ENCODE results near the gene PAK4. TPM values are rescaled to one million over a fixed set of nuclear protein-coding genes. Genes with fewer than 3 reads are reported as not detected.

Gene PAK4
- total RNA-seq, 1 donor from 2014 or later: 7.6 TPM

DNA sequence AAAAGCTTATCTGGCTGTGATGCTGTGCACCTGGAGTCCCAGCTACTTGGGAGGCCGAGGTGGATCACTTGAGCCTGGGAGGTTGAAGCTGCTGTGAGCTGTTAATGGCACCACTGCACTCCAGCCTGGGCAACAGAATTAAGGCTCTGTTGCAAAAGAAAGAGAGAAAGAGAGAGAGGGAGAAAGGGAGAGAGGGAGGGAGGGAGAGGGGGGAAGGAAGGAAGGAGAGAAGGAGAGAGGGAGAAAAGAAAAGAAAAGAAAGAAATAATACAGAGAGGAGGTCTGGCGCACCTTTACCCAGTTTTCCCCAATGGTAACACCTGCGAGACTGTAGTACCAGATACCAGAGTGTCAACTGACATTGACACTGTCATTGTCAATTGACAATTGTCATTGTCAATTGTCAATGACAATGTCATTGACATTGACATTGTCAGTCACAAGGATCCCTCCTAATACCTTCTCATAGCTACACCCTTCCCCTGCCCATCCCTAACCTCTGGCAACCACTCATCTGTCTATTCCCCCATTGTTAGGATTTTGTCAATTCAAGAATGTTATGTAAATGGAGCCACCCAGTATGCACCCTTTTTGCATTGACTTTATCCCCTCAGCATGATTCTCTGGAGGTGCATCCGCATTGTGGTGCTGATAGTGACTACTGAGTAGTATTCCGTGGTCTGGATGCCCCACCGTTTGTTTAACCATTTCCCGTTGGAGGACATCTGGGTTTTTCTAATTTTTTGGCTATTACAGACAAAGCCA is 21.3 kb downstream of the PAK4 start:
- DNase-seq (ENCODE audit: low read depth, low spot score): no peak

DNA sequence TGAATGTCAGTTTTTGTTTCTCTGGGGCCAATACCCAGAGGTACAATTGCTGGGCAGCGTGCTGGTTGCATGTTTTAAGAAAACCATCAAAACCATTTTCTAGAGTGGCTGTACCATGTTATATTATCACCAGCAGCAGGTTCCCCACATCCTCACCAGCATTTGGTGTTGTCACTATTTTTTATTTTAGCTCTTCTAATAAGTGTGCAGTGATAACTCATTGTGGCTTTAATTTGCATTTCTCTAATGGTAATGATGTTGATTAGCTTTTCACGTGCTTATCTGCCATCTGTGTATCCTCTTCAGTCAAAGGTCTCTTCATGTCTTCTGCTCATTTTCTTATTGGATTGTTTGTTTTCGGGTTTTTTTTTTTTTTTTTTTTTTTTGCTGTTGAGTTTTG is 21.9 kb downstream of the PAK4 start:
- DNase-seq (ENCODE audit: low read depth, low spot score): no peak

DNA sequence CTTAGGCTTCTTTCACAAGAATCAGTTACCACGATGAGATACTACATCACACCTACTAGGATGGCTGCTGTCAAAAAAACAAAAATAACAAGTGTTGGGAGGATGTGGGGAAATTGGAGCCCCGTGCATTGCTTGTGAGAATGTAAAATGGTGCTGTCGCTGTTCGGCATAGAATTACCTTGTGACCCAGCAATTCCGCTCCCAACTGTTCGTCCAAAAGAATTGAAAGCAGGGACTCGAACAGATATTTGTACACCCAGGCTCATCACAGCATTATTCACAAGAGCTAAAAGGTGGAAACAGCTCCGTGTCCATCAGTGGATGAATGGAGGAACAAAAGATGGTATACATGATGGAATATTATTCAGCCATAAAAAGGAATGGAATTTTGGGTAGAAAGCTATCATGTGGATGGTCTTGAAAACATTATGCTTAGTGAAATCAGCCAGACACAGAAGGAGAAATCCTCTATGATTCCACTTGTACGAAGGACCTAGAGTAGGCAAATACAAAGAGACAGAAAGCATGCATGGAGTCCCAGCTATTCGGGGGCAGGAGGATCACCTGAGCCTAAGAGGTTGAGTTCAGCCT is 23.4 kb downstream of the PAK4 start:
- no peak for DNase-seq (ENCODE audit: low read depth, low spot score)

DNA sequence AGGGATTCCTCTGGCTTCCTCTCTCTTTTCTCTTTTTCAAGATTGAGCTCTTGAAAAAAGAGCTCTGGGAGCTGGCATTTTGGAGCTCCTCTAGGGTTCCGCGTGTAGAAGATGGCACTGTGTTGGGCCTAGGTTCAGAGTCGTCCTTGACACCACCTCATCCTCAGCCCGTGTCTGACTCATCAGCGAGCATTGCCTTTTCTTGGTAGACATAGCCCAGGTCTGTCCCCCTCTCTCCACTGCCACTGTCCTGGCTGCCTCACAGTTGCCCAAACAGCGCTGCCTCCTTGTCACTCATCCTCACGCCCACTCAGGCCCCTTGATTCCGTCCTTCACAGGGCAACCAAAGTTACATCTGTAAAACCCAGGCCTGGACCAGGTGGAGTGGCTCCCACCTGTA is 24.6 kb downstream of the PAK4 start:
- DNase-seq (ENCODE audit: low read depth, low spot score): no peak

DNA sequence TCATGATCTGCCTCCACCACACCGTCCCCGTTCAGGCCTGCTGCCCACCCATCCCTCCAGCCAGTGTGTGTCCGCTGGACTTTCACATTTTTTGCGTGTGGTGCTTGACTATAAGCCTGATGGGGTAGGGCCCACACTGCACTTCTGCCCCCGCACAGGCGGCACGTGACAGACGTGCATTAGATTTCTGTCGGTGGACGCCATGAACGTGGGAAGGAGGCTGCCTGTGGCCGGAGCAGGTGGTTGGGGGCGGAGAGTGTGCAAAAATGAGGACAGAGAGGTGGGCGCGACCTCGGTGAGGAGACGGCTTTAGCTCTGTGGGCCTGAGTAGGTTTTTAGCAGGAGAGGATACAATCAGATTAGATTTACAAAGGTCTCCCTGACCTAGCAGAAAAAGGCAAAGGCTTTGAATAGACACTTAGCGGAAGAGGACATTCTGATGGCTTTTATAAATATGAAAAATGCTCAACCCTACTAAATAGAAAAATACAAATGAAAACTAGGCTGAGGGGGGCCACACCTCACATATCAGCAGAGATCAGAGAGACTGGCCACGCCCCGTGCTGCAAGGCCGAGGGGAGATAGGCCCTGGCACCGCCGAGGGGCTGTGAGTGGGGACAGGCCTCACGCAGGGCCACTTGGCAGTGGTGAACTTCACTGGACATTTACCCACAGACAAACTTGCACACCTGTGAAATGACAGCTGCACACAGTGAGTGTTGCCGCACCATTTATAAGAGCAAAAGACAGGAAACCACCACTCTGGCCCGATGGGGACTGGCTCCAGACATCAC is 25.4 kb downstream of the PAK4 start:
- no peak for DNase-seq (ENCODE audit: low read depth, low spot score)

DNA sequence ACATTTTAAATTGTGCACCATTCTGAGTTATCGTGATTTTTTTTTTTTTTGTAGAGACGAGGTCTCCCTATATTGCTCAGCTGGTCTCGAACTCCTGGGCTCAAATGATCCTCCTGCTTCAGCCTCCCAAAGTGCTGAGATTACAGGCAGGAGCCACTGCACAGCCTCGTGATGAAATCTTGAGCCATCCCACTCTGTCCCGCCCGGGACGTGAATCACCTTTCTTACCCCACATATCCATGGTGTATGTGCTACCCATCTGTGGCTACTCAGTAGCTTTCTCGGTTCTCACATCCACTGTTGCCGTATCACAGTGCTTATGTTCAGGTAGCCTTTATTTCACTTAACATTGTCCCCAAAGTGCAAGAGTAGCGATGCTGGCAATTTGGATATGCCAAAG is 26.5 kb downstream of the PAK4 start:
- no peak for DNase-seq (ENCODE audit: low read depth, low spot score)

DNA sequence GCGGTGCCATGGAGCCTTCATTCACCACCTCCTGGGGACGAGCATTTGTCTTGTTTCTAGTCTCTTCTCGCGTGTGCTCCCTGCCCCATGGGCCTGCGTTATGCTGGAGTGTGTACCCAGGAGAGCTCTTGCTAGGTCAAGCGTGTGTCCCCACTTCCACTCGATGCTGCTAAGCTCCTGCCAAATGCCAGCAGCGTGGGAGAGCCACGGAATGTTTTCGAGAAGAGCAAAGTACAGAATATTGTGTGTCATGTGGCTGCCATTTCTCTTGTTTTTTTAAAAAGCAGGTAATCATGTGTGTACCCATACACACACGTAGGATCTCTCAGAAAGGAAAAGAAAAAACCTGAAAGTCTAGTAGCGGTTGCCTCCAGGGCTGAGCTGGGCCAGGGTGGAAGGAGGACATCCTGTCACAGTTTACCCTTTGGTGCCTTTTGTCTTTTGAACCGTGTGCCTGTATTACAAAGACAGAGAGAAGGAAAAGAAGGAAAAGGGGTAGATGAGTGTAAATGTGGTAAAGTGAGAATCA is 28.6 kb downstream of the PAK4 start:
- DNase-seq (ENCODE audit: low read depth, low spot score): no peak

DNA sequence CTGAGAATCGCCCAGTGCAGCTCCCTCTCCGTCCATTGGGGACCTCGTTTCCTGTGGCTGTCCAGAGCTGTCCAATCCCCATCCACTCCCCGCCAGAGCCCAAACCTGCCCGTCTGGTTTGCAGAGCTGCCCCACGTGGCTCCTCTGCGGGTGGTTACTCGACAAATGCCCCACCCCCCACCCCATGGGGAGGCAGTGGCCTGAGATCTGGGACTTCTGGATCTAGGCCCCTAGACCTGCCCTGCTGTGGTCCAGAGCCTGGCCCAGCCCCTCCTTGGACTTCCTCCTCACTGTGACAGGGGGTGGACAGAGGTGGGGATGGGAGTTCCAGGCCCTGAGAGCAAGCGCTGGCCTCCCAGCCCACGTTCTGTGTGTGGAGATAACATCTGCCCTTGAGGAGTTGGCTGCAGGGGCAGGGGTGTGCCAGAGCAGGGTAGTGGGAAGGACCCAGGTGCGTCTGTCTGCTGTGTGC is 29.1 kb downstream of the PAK4 start:
- no peak for DNase-seq (ENCODE audit: low read depth, low spot score)

DNA sequence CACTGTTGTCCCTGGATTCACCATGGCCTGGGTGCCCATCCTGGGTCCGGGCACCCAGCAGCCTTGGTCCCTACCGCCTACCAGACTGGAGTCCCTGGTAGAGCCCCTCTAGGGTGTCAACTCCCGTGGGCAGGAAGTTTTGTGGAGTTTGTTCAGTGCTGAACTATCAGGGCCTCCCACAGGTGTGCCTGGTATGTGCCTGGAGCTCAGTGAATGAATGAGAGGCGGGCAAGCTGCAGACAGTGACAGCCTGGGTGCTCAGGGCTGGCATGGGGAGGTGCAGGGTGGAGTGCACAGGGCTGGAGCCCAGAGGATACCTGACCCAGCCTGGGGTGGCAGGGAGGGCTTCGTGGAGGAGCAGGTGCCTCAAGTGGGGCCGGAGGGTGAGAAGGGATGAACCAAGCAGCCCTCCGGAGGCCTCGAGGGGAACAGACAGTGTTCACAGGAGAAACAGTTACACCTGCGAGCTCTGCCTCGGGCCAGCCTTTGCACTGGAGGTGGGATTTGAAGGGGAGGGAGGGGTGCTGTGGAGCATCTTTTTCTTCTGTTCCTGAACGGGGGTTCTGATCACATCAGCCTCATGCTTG is 29.6 kb downstream of the PAK4 start:
- DNase-seq (ENCODE audit: low read depth, low spot score): no peak

DNA sequence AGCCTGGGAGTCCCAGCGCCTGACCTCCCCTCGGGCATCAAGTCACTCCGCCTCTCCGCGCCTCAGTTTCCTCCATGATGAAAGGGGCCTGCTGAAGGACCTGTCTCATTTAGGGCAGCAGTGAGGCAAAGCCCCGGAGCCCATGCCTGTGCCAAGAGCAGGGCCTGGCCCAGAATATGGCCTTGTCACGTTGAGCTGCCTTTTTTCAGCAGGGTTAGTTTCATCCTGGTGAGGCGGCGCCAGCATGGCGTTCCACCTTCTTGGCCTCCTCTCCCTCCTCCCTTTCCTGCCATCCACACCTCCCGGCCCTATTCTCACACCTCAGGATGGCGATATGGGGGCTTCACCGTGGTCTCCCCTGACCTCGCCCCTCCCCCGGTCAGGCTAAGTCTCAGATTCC is 30.2 kb downstream of the PAK4 start:
- no peak for DNase-seq (ENCODE audit: low read depth, low spot score)

DNA sequence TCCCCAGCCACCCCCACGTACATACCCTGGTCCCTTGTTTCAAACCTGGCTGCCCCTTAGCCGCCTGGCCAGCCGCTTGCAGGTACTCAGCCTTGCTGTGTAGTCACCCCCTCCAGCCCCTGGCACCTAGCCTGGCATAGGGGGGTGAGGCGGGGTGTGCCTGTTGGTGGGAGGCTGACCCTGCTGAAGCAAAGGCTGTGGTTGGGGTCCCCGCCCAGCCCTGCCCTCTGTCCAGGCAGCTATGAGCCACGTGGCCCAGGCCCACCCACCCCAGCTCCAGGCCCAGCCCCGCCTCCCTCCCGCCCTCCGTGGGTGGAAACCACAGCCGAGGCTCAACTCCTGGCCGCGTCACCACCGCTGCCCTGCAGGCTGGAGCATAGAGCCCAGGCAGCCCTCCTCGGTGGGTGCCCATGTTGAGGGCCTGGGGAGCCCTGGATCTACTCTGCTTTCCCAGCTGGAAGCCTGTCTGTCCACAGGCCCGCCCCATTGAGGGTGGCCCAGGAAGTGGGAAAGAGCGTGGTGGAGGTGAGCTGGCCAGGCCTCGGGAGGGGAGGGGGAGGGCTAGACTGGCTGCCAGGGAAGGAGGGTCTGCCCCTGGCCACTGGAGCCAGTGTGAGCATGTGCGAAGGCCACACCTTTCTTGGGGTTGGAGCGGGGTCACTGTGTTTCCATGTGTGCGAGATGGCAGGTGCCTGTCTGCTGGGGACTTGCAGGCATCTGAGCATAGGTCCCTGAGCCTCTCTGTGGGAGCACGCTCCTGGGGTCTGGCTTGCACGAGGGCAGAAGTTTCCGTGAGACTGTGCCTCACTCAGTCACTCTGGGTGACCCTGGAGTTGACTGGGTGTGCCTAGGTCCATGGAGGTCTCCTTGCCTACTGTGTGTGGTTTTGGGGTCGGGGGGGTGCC is 31.0 kb downstream of the PAK4 start:
- DNase-seq (ENCODE audit: low read depth, low spot score): no peak

DNA sequence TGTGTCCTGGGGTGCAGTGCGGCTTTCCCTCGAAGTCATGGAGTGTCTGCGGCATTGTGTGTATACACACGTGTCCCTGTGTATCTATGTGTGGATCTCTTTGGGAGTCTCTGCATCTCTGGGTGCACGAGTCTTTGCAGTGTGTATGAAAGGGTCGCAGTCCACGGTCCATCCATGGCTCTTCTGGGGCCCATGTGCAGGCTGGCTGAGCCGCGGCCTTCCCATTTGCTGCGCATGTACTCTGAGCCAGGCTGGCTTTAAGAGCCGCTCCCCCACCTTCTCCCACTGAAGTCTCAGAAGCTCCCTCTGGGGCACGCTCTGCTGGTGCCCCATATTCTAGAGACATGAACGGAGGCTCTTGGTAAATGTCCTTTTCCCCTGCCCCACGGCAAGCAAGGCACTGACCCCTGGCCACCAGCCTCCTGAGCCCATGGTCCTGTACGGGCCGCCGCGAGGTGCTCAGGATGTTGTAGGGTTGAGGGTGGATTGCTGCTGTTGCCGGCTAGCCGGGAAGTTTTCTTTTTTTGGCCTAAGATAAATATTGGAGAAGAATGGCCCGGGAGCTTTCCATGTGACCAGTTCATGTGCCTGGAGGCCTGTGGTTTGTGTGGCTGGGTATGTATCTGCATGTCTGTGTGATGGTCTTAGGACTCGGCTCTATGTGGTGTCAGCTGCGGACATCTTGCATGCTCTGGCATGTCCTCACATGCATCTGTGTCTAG is 31.9 kb downstream of the PAK4 start:
- DNase-seq (ENCODE audit: low read depth, low spot score): no peak

DNA sequence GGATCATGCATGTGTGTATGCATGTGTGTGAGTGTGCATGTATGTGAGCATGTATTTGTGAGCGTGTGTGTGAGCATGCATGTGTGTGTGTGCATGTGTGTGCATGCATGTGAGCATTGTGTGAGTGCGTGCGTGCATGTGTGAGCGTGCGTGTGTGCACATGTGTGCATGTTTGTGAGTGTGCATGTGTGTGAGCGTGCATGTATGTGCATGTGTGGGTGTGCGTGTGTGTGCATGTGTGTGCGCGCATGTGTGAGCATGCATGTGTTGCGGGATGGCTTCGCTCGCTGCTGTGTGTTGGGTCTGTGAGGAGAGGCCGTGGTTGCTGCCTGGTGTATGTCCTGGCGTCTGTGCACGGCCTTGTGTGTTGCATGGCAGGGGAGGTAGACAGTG is 32.4 kb downstream of the PAK4 start:
- DNase-seq (ENCODE audit: low read depth, low spot score): no peak

DNA sequence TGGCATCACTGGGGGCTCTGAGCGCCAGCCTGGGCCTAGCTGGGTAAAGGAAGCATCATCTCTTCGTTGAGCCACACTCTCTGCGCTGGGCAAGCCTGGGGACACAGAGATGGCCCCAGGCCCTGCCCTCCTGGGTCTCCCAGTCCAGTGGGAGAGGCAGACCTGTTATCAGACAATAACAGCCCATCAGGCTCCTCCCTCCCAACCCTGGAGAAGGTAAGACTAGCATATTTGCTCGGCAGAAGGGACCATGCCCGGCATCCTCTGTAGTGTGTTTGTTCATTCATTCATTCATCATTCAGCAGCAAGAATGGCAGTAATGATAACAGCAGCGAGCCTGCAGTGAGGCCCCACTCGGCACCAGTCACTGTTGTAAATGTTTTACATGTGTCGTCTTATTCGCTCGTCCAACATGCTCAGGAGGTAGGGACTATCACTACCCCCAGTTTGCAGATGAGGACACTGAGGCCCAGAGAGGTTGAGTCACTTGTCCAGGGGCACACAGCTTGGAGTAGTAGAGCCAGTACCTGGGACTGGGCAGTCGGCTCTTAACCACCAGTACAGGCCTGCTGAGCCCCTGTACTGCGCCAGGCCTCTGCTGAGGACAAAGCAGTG is 33.2 kb downstream of the PAK4 start:
- DNase-seq (ENCODE audit: low read depth, low spot score): no peak

DNA sequence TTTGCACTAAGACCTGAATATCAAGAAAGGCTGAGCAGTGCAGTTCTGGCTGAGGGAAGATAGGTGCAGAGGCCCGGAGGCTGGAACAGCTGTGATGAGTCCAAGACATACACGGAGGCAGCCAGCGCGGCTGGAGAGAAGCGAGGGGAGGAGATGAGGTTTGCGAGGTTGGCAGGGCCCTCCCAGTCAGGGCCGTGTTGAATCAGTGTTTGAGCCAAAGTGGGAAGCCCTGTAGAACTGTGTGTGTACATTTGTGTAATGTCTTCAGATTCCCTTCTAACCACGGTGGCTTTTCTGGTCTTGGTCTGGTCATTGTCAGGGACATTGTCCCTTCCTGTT is 34.9 kb downstream of the PAK4 start:
- DNase-seq (ENCODE audit: low read depth, low spot score): no peak

DNA sequence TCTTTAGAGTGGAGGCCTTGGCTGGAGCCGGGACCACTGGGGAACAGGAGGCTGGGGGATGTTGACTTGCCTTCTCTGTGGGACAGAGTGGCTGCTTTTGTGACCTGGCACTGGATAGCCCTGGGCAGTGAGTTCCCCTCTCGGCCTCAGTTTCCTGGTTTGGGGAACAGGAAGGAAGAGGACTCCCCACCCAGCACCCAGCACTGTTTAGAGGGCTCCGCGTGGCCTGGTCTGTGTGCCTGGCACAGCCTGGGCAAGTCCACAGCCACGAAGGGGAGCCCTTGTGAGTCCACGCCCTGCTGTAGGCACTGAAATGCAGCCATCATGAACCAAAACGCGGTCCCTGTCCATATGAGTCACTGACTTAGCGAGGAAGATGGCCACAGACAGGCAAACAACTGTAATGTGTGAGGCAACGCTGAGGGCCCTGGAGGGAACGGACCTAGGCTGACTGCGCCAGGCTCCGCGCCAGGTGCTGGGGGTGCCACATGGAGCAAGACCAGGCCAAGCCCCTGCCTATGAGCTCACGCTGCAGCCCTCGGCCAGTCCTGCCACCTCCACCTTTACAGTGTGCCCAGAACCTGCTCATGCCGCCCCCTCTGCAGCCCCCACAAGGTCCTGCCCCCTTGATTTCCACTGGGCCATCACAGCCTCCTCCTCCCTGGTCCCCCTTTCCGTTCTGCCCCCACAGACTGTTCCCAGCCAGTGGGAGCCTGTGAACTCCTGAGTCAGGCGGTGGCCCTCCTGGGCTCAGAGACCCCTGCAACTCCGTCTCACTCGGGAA is 35.5 kb downstream of the PAK4 start:
- no peak for DNase-seq (ENCODE audit: low read depth, low spot score)

DNA sequence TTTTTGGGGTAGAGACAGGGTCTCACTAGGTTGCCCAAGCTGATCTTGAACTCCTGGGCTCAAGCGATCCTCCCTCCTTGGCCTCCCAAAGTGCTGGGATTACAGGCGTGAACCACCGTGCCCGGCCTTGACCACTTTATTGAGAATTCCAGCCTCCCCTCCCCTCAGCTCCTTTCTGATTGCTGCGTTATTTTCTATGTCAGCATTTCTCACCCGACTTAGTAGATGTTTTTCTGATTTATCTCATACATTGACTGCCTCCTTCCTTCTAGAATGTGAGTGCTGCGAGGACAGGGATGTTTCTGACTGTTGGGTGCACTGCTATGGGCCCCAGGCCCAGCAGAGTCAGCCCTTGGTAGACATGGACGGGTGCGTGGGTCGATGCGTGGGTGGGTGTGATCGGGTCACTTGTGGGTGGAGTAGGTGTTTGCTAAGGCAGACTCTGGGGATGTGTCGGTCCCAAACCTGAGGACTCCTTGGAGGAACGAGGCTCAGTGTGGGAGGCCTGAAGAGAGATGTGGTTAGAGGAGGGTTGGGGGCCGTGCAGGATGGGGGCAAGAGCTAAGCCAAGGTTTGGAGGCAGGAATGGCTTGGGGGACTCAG is 37.0 kb downstream of the PAK4 start:
- DNase-seq (ENCODE audit: low read depth, low spot score): no peak

DNA sequence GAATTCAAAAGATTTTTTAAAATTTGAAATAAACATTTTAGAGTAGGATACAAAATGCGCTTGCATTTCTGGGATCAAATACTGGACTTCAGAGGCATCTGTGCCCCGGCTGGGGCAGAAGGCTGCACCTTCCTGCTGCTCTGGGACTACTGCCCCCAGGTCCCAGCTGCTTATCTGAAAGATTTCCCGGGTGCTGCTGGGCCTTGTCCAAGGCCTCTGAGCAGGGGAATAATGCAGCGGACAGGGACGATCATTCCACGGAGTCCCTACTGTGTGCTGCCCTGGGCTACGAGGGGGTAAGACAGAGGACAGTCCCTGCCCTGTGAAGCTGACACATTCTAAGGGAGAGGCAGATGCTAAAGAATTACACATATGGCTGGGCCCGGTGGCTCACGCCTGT is 38.0 kb downstream of the PAK4 start:
- DNase-seq (ENCODE audit: low read depth, low spot score): no peak

DNA sequence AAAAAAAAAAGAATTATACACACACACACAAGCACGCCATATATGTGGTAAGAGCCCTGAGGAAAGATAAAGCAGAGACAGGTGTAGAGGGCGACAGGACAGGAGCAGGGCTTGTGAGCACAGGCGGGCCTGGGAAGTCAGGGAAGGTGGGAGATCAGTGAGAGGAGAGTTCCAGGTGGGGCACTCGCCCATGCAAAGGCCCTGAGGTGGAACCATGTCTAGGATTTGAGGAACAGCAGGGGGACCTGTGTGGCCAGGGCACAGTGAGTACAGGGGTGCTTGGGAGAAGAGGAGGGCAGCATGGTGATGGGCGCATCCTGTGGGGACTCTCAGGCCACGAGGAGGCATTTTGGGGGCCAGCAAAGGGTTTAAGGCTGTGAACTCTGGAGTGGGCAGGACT is 38.7 kb downstream of the PAK4 start:
- no peak for DNase-seq (ENCODE audit: low read depth, low spot score)
